SU-DHL-6 (cell line): Measurements from ENCODE around the gene ATP13A5.

ENCODE experiments used
- EZH2phosphoT487 ChIP-seq: fragments of 200-600 bp; sonication (generic), shearing (Covaris generic); conservative IDR thresholded peaks from 2 replicates; pipeline ENCODE4 v1.6.1; 2018; ENCODE audit warnings: mild to moderate bottlenecking, antibody characterized with exemption, low read length, moderate library complexity, mixed read lengths
- TF ChIP-seq, protein P1 (sequence below): fragments of 200-600 bp; sonication (generic); IDR thresholded peaks from one replicate; pipeline ENCODE4 v1.5.1; 2017; ENCODE audit warnings: antibody characterized with exemption, mild to moderate bottlenecking, low read length, moderate library complexity; ENCODE audit not compliant: insufficient read depth, poor library complexity, severe bottlenecking

DNA sequence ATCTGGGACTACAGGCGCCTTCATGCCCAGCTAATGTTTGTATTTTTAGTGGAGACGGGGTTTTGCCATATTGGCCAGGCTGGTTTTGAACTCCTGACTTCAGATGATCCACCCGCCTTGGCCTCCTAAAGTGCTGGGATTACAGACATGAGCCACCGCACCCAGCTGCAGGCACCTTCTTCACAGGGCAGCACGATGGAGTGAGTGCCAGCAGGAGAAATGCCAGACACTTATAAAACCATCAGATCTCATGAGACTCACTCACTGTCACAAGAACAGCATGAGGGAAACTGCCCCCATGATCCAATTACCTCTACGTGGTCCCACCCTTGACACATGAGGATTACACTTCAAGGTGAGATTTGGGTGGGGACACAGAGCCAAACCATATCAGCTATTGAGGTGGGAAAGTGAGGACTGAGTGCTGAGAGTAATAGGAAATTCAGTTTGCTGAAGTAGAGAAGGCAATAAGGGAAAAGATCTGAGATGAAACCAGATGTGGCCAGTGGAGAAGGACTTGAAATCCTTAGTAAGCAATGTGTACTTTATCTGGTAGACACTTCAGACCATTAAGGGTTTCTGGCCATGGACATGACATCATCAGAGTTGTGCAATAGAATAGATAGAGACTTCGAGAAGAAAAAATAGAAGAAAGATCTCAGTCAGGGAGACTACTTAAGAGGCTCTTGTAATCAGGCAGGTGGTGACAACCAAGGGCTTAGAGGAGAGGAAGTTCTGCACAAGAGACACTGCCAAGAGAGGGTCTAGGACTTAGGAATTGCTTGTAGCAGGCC, 18.1 kb upstream of the ATP13A5 start:
- TF ChIP-seq, protein P1, sequence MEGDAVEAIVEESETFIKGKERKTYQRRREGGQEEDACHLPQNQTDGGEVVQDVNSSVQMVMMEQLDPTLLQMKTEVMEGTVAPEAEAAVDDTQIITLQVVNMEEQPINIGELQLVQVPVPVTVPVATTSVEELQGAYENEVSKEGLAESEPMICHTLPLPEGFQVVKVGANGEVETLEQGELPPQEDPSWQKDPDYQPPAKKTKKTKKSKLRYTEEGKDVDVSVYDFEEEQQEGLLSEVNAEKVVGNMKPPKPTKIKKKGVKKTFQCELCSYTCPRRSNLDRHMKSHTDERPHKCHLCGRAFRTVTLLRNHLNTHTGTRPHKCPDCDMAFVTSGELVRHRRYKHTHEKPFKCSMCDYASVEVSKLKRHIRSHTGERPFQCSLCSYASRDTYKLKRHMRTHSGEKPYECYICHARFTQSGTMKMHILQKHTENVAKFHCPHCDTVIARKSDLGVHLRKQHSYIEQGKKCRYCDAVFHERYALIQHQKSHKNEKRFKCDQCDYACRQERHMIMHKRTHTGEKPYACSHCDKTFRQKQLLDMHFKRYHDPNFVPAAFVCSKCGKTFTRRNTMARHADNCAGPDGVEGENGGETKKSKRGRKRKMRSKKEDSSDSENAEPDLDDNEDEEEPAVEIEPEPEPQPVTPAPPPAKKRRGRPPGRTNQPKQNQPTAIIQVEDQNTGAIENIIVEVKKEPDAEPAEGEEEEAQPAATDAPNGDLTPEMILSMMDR: no peak
- no peak for TF ChIP-seq EZH2phosphoT487
